Measurements from ENCODE around the gene CTNNA3. TPM values are rescaled to one million over a fixed set of nuclear protein-coding genes. Genes with fewer than 3 reads are reported as not detected.

Gene CTNNA3
- total and polyA plus RNA-seq, 2 donors (not counting 3 experiments of a cell fraction or from before 2014, with no cell fraction given), result not detected

DNA sequence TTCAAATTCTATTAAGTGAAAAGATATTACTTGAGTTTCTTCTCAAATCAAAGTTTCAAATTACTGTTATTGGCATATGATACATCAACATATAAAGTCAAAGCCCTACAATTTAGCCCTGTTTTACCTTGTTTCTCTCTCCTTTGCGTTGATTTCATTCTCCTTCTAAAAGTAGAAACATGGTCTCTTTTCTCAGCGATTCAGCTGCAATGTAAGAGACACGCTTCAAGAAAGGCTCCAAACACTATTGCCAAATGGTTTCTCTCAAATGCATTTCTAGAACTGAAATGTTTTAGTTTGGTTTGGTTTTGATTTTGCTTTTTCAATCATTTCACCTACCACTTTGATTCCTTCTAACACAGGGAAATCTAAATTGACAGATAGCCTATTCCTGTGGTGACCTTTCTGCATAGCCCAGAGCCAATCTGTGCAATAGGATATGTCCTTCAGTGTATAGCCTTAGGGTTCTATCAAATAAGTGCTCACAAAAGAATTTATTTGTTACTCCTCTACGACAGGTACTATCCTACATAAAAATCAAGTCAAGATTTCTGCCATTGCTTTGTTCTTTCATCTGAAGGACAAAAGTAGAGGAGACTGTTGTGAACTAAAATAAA, 47.3 kb downstream of the CTNNA3 start:
- Histone ChIP-seq H3K4me1 (ENCODE audit: control insufficient read depth, extremely low read depth, insufficient read depth, low read length) (no peaks in the 10 kb centered on the region), H3K36me3 (ENCODE audit: control insufficient read depth in 2 of 2, extremely low read depth in 1 of 2, insufficient read depth in 2 of 2, low read length in 2 of 2) (no peaks in the 10 kb centered on the region), H3K79me2 (ENCODE audit: control insufficient read depth, insufficient read depth, low read length) (no peaks in the 10 kb centered on the region), H3K4me3 (replicated peaks in 1 of 3; ENCODE audit: insufficient read depth in 1 of 3, low read depth in 1 of 3, low read length in 3 of 3) (no peak overlapping the region), H3K9me1 (replicated peaks; ENCODE audit: control insufficient read depth, extremely low read depth, insufficient read depth, low read length) (no peaks in the 10 kb centered on the region), H3K9me3 (replicated peaks; ENCODE audit: control insufficient read depth, insufficient read depth, low read length) (no peaks in the 10 kb centered on the region), H3K27me3 (ENCODE audit: control insufficient read depth in 2 of 2, insufficient read depth in 2 of 2, low read length in 2 of 2) (peaks cover 0 to 5% of the 10 kb centered on the region in 2 experiments), H3K4me2 (ENCODE audit: insufficient read depth, low read length) (no peak overlapping the region), H4K20me1 (replicated peaks; ENCODE audit: control insufficient read depth, extremely low read depth, insufficient read depth, low read length) (no peaks in the 10 kb centered on the region), H3K27ac (ENCODE audit: insufficient read depth, low read depth, low read length) (no peak overlapping the region), H2AFZ (ENCODE audit: low read depth, low read length) (no peak overlapping the region), H3K9ac (replicated peaks; ENCODE audit: extremely low read depth, insufficient read depth, low read length) (no peak overlapping the region)
- TF ChIP-seq POLR2AphosphoS5 (IDR thresholded peaks at IDR 0.05; ENCODE audit: insufficient read depth, low read depth, low read length) (no peak), JUN (IDR thresholded peaks at IDR 0.05; ENCODE audit: borderline replicate concordance, insufficient read depth, insufficient read length, low read depth) (no peak), CTCF (IDR thresholded peaks at IDR 0.05; ENCODE audit: extremely low read depth in 1 of 2, insufficient read depth in 1 of 2, low read depth in 1 of 2, low read length in 2 of 2) (no peak), GATA2 (IDR thresholded peaks at IDR 0.05; ENCODE audit: insufficient read depth, insufficient read length, low read depth, low read length) (no peak), POLR2A (IDR thresholded peaks at IDR 0.05; ENCODE audit: low read depth, low read length) (no peak), EZH2 (IDR thresholded peaks at IDR 0.05; ENCODE audit: borderline replicate concordance, low read depth, low read length, severe bottlenecking) (no peak), MAX (IDR thresholded peaks at IDR 0.05; ENCODE audit: insufficient read depth, insufficient read length) (no peak)
- DNase-seq (ENCODE audit: low read depth, low spot score), result no peak
- BruUV-seq (replicated peaks), result no TSS peak
- ChIA-PET CTCF (no interaction called here), POLR2A (no interaction called here)
- intact Hi-C loops (cut with micrococcal nuclease) (no loop called here), dilution Hi-C loops (cut with MboI; ENCODE audit: extremely low pct_ligation_motif_present, low sequenced_read_pairs) (no loop called here)
- FAIRE-seq, result no peak
